HepG2 (cell line): ENCODE data around the gene RPLP2. TPM values are rescaled to one million over a fixed set of nuclear protein-coding genes. Genes with fewer than 3 reads are reported as not detected.

Experiments used
- ARNT ChIP-seq: fragments of 450-650 bp; IDR thresholded peaks from 2 replicates; pipeline ENCODE4 v1.6.1; 2017
- ATM ChIP-seq: fragments of 450-650 bp; IDR thresholded peaks from 2 replicates; pipeline ENCODE4 v1.7.1; 2017; ENCODE audit warnings: mild to moderate bottlenecking, borderline replicate concordance
- CREBL2 ChIP-seq: sonication (generic); formaldehyde crosslinking; IDR thresholded peaks from 2 replicates; pipeline ENCODE4 v1.8.1; 2023; ENCODE audit warnings: missing genetic modification reagents, mild to moderate bottlenecking, borderline replicate concordance
- EHMT2 ChIP-seq: fragments of 200-600 bp; sonication (generic); IDR thresholded peaks from 2 replicates; pipeline ENCODE4 v1.7.0; 2017; ENCODE audit warnings: antibody characterized with exemption, low read depth, low read length, borderline replicate concordance
- HOXD1 ChIP-seq: sonication (generic); formaldehyde crosslinking; IDR thresholded peaks from 2 replicates; pipeline ENCODE4 v1.5.0; 2020; ENCODE audit warnings: missing genetic modification reagents
- KAT7 ChIP-seq: IDR thresholded peaks from 2 replicates; pipeline ENCODE4 v1.6.1; 2018; ENCODE audit warnings: borderline replicate concordance, missing compliant biosample characterization
- MAF1 ChIP-seq: sonication (generic); formaldehyde crosslinking; IDR thresholded peaks from 2 replicates; pipeline ENCODE4 v1.5.0; 2020; ENCODE audit warnings: missing genetic modification reagents, borderline replicate concordance
- MAFG ChIP-seq: sonication (generic); formaldehyde crosslinking; IDR thresholded peaks from 2 replicates; pipeline ENCODE4 v1.5.1; 2020; ENCODE audit warnings: mild to moderate bottlenecking, missing genetic modification reagents
- PBX3 ChIP-seq: sonication (generic); formaldehyde crosslinking; IDR thresholded peaks from 2 replicates; pipeline ENCODE4 v1.8.1; 2023; ENCODE audit warnings: missing genetic modification reagents, inconsistent platforms, borderline replicate concordance
- PLSCR1 ChIP-seq: sonication (generic); formaldehyde crosslinking; IDR thresholded peaks from 2 replicates; pipeline ENCODE4 v1.5.0; 2020; ENCODE audit warnings: missing genetic modification reagents, mild to moderate bottlenecking, borderline replicate concordance
- SIX1 ChIP-seq: sonication (generic); formaldehyde crosslinking; IDR thresholded peaks from 2 replicates; pipeline ENCODE4 v1.4.0; 2020; ENCODE audit warnings: missing genetic modification reagents, borderline replicate concordance
- SMAD1 ChIP-seq: sonication (generic); formaldehyde crosslinking; IDR thresholded peaks from 2 replicates; pipeline ENCODE4 v1.4.0; 2020; ENCODE audit warnings: missing genetic modification reagents, low read depth, mild to moderate bottlenecking, borderline replicate concordance
- SNAI1 ChIP-seq: sonication (generic); formaldehyde crosslinking; IDR thresholded peaks from 2 replicates; pipeline ENCODE4 v1.5.0; 2020; ENCODE audit warnings: mild to moderate bottlenecking, missing genetic modification reagents, borderline replicate concordance
- ZFP62 ChIP-seq: sonication (generic); formaldehyde crosslinking; IDR thresholded peaks from 2 replicates; pipeline ENCODE4 v1.4.0; 2020; ENCODE audit warnings: missing genetic modification reagents
- ZNF143 ChIP-seq: sonication (generic); formaldehyde crosslinking; IDR thresholded peaks from 2 replicates; pipeline ENCODE4 v1.4.0; 2020; ENCODE audit warnings: missing genetic modification reagents
- ZNF180 ChIP-seq: sonication (generic); formaldehyde crosslinking; IDR thresholded peaks from 2 replicates; pipeline ENCODE4 v1.4.0; 2020; ENCODE audit warnings: low read depth, missing genetic modification reagents, borderline replicate concordance
- ZNF264 ChIP-seq: sonication (generic); formaldehyde crosslinking; IDR thresholded peaks from 2 replicates; pipeline ENCODE4 v1.4.0; 2020; ENCODE audit warnings: missing genetic modification reagents
- ZNF317 ChIP-seq: sonication (generic); formaldehyde crosslinking; IDR thresholded peaks from 2 replicates; pipeline ENCODE4 v1.5.0; 2020; ENCODE audit warnings: mild to moderate bottlenecking, missing genetic modification reagents
- ZNF432 ChIP-seq: sonication (generic); formaldehyde crosslinking; IDR thresholded peaks from 2 replicates; pipeline ENCODE4 v1.5.0; 2020; ENCODE audit warnings: missing genetic modification reagents, mild to moderate bottlenecking, borderline replicate concordance
- ZNF616 ChIP-seq: sonication (generic); formaldehyde crosslinking; IDR thresholded peaks from 2 replicates; pipeline ENCODE4 v1.5.0; 2020; ENCODE audit warnings: low read depth, mild to moderate bottlenecking, missing genetic modification reagents
- ZSCAN29 ChIP-seq: sonication (generic); formaldehyde crosslinking; conservative IDR thresholded peaks from 2 replicates; pipeline ENCODE4 v1.4.0; 2020; ENCODE audit warnings: mild to moderate bottlenecking, missing genetic modification reagents
- polyA plus RNA-seq, 8 experiments: library from polyadenylated mRNA; depleted of rRNA in 3 of 8; stranded (reverse) in 7 of 8; unstranded in 1 of 8; fragments of >200 nt; fragmentation: Illumina TruSeq in 4 of 8; extraction: Trizol in 4 of 8; gene quantifications; 2 replicates each; pipeline versions ENCODE4 v1.2.1 to v1.2.3, GENCODE V29; 2011 to 2016; ENCODE audit warnings: low read depth in 4 of 8, missing spikeins in 1 of 8, mixed read lengths in 1 of 8; ENCODE audit not compliant: insufficient read depth in 1 of 8
- total RNA-seq, 5 experiments: library from RNA; depleted of rRNA; stranded (reverse); fragments of >200 nt; fragmentation: Illumina TruSeq; extraction: Trizol; gene quantifications; 2 replicates each; pipeline ENCODE4 v1.2.3, GENCODE V29; 2016; ENCODE audit warnings: low read depth in 1 of 5
- TF ChIP-seq, protein P1 (sequence below): IDR thresholded peaks from 2 replicates; pipeline ENCODE4 v1.6.1; 2016; ENCODE audit warnings: missing genetic modification reagents, missing compliant biosample characterization
- TF ChIP-seq, protein P2 (sequence below): sonication (generic); formaldehyde crosslinking; IDR thresholded peaks from 2 replicates; pipeline ENCODE4 v1.8.0; 2022; ENCODE audit warnings: mild to moderate bottlenecking, missing genetic modification reagents, moderate library complexity
- TF ChIP-seq, protein P3 (sequence below): sonication (generic); formaldehyde crosslinking; IDR thresholded peaks from 2 replicates; pipeline ENCODE4 v1.4.0; 2020; ENCODE audit warnings: missing genetic modification reagents
- TF ChIP-seq, protein P4 (sequence below): sonication (generic); formaldehyde crosslinking; IDR thresholded peaks from 2 replicates; pipeline ENCODE4 v1.4.0; 2020; ENCODE audit warnings: low read depth, mild to moderate bottlenecking, missing genetic modification reagents

Gene RPLP2
- total and polyA plus RNA-seq, 2 of the 13 experiments (the other 11 are each of a cell fraction or from before 2014, with no cell fraction given): 978 to 2,106 TPM

- TF ChIP-seq PBX3 (CRISPR knock-in tag) (no peak), CREBL2 (no peak), ZNF432 (CRISPR knock-in tag) (no peak), ZNF143 (no peak), ZNF317 (CRISPR knock-in tag) (no peak), PLSCR1 (CRISPR knock-in tag) (no peak), ZNF264 (CRISPR knock-in tag) (no peak), ZNF616 (0 out of 2 replicates have a peak, but pooled peaks have one; percentile 4), ZNF180 (no peak), HOXD1 (CRISPR knock-in tag) (no peak), ATM (no peak), MAFG (CRISPR knock-in tag) (no peak), ZFP62 (CRISPR knock-in tag) (no peak), SNAI1 (CRISPR knock-in tag) (no peak), MAF1 (no peak), SMAD1 (CRISPR knock-in tag) (0 out of 2 replicates have a peak, but pooled peaks have one; percentile 0), EHMT2 (no peak), SIX1 (CRISPR knock-in tag) (no peak), ZSCAN29 (CRISPR knock-in tag) (no peak), ARNT (no peak), KAT7 (0 out of 2 replicates have a peak, but pooled peaks have one; percentile 5)
- TF ChIP-seq, protein P1, sequence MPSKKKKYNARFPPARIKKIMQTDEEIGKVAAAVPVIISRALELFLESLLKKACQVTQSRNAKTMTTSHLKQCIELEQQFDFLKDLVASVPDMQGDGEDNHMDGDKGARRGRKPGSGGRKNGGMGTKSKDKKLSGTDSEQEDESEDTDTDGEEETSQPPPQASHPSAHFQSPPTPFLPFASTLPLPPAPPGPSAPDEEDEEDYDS (CRISPR knock-in tag): no peak
- TF ChIP-seq, protein P2, sequence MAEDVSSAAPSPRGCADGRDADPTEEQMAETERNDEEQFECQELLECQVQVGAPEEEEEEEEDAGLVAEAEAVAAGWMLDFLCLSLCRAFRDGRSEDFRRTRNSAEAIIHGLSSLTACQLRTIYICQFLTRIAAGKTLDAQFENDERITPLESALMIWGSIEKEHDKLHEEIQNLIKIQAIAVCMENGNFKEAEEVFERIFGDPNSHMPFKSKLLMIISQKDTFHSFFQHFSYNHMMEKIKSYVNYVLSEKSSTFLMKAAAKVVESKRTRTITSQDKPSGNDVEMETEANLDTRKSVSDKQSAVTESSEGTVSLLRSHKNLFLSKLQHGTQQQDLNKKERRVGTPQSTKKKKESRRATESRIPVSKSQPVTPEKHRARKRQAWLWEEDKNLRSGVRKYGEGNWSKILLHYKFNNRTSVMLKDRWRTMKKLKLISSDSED (CRISPR knock-in tag): no peak
- TF ChIP-seq, protein P3, sequence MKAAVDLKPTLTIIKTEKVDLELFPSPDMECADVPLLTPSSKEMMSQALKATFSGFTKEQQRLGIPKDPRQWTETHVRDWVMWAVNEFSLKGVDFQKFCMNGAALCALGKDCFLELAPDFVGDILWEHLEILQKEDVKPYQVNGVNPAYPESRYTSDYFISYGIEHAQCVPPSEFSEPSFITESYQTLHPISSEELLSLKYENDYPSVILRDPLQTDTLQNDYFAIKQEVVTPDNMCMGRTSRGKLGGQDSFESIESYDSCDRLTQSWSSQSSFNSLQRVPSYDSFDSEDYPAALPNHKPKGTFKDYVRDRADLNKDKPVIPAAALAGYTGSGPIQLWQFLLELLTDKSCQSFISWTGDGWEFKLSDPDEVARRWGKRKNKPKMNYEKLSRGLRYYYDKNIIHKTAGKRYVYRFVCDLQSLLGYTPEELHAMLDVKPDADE (CRISPR knock-in tag): no peak
- TF ChIP-seq, protein P4, sequence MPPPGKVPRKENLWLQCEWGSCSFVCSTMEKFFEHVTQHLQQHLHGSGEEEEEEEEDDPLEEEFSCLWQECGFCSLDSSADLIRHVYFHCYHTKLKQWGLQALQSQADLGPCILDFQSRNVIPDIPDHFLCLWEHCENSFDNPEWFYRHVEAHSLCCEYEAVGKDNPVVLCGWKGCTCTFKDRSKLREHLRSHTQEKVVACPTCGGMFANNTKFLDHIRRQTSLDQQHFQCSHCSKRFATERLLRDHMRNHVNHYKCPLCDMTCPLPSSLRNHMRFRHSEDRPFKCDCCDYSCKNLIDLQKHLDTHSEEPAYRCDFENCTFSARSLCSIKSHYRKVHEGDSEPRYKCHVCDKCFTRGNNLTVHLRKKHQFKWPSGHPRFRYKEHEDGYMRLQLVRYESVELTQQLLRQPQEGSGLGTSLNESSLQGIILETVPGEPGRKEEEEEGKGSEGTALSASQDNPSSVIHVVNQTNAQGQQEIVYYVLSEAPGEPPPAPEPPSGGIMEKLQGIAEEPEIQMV: no peak
Observed at GRCh38 chr11:810040-810567, 337 bp downstream of the RPLP2 start (continued).
